AG10803 (cell line): ENCODE data around the gene DSC2.

Source experiments
- DNase-seq: peaks from one replicate; pipeline ENCODE4 v3.0.0; 2010; ENCODE audit warnings: low read depth
- H3K4me3 ChIP-seq: 2 replicates; pipeline ENCODE4 v1.5.1; 2011; ENCODE audit warnings: mild to moderate bottlenecking, low read length, control low read depth
- TF ChIP-seq, protein P1 (sequence below): conservative IDR thresholded peaks from 2 replicates; pipeline ENCODE4 v1.5.1; 2011; ENCODE audit warnings: mild to moderate bottlenecking, low read length, control low read depth, inconsistent platforms

DSC2 gene

DNA sequence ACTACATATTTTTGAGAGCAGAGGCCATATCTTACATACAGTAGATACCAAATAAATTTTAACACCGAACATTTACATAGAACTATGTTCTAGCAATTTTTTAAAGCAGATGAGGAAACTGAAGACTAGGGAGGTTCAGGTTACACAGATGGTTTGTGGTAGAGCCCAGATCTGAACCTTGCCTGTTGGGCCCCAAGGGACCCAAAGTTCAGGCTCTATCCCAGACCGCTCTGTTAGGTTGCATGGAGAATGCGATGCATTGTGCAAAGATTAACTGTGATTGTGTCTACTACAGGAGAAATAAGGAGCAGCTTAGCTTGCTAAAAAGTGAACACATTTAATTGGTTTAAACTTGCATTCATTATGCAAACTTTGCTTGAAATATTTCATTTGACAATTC lies 43.3 kb downstream of the DSC2 start:
- TF ChIP-seq, protein P1, sequence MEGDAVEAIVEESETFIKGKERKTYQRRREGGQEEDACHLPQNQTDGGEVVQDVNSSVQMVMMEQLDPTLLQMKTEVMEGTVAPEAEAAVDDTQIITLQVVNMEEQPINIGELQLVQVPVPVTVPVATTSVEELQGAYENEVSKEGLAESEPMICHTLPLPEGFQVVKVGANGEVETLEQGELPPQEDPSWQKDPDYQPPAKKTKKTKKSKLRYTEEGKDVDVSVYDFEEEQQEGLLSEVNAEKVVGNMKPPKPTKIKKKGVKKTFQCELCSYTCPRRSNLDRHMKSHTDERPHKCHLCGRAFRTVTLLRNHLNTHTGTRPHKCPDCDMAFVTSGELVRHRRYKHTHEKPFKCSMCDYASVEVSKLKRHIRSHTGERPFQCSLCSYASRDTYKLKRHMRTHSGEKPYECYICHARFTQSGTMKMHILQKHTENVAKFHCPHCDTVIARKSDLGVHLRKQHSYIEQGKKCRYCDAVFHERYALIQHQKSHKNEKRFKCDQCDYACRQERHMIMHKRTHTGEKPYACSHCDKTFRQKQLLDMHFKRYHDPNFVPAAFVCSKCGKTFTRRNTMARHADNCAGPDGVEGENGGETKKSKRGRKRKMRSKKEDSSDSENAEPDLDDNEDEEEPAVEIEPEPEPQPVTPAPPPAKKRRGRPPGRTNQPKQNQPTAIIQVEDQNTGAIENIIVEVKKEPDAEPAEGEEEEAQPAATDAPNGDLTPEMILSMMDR: no peak
- H3K4me3 ChIP-seq: no peak overlapping the region
- DNase-seq: no peak

DNA sequence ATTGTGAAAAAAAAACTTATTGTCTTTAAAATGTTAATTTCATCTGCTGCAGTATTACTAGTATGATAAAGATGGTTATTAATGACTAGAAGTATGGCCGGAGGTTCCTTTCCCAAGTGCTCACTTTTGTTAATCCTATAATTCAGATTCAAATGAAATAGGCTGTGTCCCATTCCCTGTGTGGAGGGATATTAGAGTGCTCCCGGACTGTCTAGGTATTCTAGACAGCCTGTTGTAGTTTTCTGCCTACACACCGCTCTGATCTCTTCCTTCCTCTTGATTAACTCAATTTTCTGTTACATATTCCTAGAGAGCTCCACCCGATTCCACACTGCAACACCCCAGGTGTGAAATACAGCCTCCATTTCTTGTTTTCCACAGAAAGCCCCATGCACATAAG lies 44.3 kb downstream of the DSC2 start:
- no peak overlapping the region for H3K4me3 ChIP-seq
- no peak for DNase-seq
- TF ChIP-seq, protein P1: no peak

GRCh38 chr18:31057051-31057450 lies 45.2 kb downstream of the DSC2 start:
- no peak for DNase-seq
- TF ChIP-seq, protein P1: no peak
- H3K4me3 ChIP-seq: no peak overlapping the region

DNA sequence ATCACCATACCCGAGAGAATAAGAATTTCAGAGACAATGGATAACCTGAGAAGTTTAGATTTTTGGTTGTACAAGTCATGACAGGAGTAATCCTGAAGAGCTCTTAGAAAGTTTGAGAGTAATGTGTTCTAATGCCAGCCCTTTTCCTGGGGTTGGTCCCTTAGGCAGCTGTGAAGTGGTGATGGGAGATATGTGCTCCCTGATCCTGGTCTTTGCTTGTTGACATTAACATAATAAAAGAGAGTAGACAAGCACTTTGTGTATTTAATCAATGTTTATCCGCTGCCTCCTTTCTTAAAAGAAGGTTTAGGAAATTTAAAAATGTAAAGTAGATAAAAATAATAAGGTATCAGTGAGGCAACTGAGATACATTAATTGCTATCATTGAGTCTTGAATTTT lies 45.9 kb downstream of the DSC2 start:
- no peak overlapping the region for H3K4me3 ChIP-seq
- DNase-seq: no peak
- TF ChIP-seq, protein P1: no peak

DNA sequence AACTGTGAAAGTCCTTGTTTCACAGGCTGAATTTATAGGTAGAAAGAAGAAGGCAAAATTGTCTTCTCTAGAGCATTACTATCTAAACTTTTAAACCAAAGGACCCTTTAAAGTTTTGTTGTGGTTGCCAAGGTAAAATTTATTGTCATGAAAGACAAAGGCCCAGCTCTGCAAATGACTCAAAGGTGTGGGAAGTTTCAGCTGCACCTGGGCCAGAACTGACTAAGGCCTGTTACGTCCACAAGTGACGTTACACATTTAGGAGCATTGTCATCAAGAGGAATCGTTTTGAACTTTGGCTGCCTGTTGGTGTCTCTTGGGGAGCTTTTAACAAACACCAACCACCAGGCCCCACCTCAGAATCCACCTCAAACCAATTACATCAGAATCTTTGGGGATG lies 51.6 kb downstream of the DSC2 start:
- no peak overlapping the region for H3K4me3 ChIP-seq
- TF ChIP-seq, protein P1: no peak
- DNase-seq: no peak

GRCh38 chr18:31049189-31049588 lies 53.0 kb downstream of the DSC2 start:
- TF ChIP-seq, protein P1: no peak
- H3K4me3 ChIP-seq: no peak overlapping the region
- no peak for DNase-seq

- no peak for DNase-seq
- TF ChIP-seq, protein P1: no peak
- H3K4me3 ChIP-seq: no peak overlapping the region
Observed at GRCh38 chr18:31048216-31048615, 54.0 kb downstream of the DSC2 start.
